AG10803 (cell line): ENCODE measurements around the gene ANKRD26.

Experiments used
- DNase-seq: peaks from one replicate; pipeline ENCODE4 v3.0.0; 2010; ENCODE audit warnings: low read depth
- H3K4me3 ChIP-seq: 2 replicates; pipeline ENCODE4 v1.5.1; 2011; ENCODE audit warnings: mild to moderate bottlenecking, low read length, control low read depth
- TF ChIP-seq, protein P1 (sequence below): conservative IDR thresholded peaks from 2 replicates; pipeline ENCODE4 v1.5.1; 2011; ENCODE audit warnings: mild to moderate bottlenecking, low read length, control low read depth, inconsistent platforms

The ANKRD26 gene

GRCh38 chr10:26959841-26960240 is 140.5 kb downstream of the ANKRD26 start:
- TF ChIP-seq, protein P1, sequence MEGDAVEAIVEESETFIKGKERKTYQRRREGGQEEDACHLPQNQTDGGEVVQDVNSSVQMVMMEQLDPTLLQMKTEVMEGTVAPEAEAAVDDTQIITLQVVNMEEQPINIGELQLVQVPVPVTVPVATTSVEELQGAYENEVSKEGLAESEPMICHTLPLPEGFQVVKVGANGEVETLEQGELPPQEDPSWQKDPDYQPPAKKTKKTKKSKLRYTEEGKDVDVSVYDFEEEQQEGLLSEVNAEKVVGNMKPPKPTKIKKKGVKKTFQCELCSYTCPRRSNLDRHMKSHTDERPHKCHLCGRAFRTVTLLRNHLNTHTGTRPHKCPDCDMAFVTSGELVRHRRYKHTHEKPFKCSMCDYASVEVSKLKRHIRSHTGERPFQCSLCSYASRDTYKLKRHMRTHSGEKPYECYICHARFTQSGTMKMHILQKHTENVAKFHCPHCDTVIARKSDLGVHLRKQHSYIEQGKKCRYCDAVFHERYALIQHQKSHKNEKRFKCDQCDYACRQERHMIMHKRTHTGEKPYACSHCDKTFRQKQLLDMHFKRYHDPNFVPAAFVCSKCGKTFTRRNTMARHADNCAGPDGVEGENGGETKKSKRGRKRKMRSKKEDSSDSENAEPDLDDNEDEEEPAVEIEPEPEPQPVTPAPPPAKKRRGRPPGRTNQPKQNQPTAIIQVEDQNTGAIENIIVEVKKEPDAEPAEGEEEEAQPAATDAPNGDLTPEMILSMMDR, result no peak
- H3K4me3 ChIP-seq, result no peak overlapping the region
- DNase-seq, result no peak
